Vagina (tissue), 2 donors: ENCODE data around the gene MAK. TPM values are rescaled to one million over a fixed set of nuclear protein-coding genes. Genes with fewer than 3 reads are reported as not detected.

Experiments
- DNase-seq, 2 donors: peaks; one replicate each; pipeline ENCODE4 v3.0.0-alpha.2; 2017; ENCODE audit errors: extremely low spot score in 2 of 2
- H3K27ac ChIP-seq: fragments of 200-600 bp; sonication (generic); one replicate; pipeline ENCODE4 v1.5.1; 2019
- H3K27me3 ChIP-seq: fragments of 200-600 bp; sonication (generic); one replicate; pipeline ENCODE4 v1.5.1; 2019
- H3K36me3 ChIP-seq, 2 donors: fragments of 200-600 bp; sonication (generic); one replicate each; pipeline ENCODE4 v1.5.1; 2017 to 2019
- H3K4me1 ChIP-seq: fragments of 200-600 bp; sonication (generic); one replicate; pipeline ENCODE4 v1.5.1; 2019
- H3K4me3 ChIP-seq, 2 donors: fragments of 200-600 bp; sonication (generic); 1 replicate in 1 of 2; 2 replicates in 1 of 2; pipeline ENCODE4 v1.5.1; 2016 to 2019
- H3K9me3 ChIP-seq: fragments of 200-600 bp; sonication (generic); one replicate; pipeline ENCODE4 v1.5.1; 2019
- POLR2A ChIP-seq, 2 donors: fragments of 450-650 bp; IDR thresholded peaks; one replicate each; pipeline ENCODE4 v1.6.1; 2017; ENCODE audit warnings: antibody characterized with exemption in 2 of 2, mild to moderate bottlenecking in 2 of 2, moderate library complexity in 2 of 2
- POLR2AphosphoS5 ChIP-seq, 2 donors: sonication (generic); formaldehyde crosslinking; IDR thresholded peaks; one replicate each; pipeline ENCODE4 v1.9.0; 2017; ENCODE audit warnings: antibody characterized with exemption in 2 of 2, mild to moderate bottlenecking in 2 of 2, low read depth in 1 of 2; ENCODE audit not compliant: insufficient read depth in 1 of 2
- intact Hi-C: fragments of 100-400 bp; cut with DNase I; formaldehyde crosslinking; loops from one replicate; pipeline ENCODE4 v1.15.1; 2023
- total RNA-seq: library from RNA; depleted of rRNA; stranded (reverse); fragments of >200 nt; gene quantifications from one replicate; pipeline ENCODE4 v1.2.3, GENCODE V29; 2016
- TF ChIP-seq, protein P1 (sequence below), 3 experiments: fragments of 450-650 bp in 2 of 3; fragments of 200-600 bp in 1 of 3; sonication (generic) in 1 of 3; IDR thresholded peaks; one replicate each; pipeline ENCODE4 v1.5.1; 2017 to 2019; ENCODE audit warnings: antibody characterized with exemption in 3 of 3, mild to moderate bottlenecking in 2 of 3, moderate library complexity in 2 of 3

MAK gene
- total RNA-seq, 1 donor from 2014 or later, result 0.25 TPM

DNA sequence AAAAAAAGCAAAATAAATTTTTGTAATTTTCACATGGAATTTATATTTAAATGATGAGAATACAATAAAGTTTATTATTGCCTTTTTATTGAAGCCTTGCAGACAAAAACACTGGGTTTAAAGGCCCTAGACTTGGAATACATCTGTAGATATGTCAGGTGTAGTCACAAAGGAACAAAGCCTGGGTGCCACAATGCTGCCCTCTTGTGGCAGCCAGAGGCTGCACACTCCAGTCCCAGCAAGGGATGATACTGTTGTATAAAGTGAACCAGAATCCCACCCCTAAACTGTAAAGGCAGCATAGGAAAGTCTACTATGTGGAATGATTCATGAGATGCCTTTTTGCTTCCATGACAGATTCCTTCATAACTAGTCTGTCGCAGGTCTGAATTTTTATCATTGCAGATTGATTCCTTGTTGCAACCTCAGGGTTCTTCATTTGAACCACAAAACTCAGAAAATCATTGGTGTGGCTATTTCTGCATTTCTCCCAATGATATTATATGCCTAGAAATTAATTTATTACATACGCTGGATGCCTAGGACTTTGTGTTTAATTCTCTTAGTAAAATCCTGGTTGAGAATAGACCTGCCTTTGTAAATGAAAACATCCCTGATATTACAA lies 37.0 kb downstream of the MAK start:
- TF ChIP-seq POLR2AphosphoS5 (IDR thresholded peaks at IDR 0.05; ENCODE audit: insufficient read depth in 1 of 2, low read depth in 1 of 2), result no peak
- TF ChIP-seq, protein P1, sequence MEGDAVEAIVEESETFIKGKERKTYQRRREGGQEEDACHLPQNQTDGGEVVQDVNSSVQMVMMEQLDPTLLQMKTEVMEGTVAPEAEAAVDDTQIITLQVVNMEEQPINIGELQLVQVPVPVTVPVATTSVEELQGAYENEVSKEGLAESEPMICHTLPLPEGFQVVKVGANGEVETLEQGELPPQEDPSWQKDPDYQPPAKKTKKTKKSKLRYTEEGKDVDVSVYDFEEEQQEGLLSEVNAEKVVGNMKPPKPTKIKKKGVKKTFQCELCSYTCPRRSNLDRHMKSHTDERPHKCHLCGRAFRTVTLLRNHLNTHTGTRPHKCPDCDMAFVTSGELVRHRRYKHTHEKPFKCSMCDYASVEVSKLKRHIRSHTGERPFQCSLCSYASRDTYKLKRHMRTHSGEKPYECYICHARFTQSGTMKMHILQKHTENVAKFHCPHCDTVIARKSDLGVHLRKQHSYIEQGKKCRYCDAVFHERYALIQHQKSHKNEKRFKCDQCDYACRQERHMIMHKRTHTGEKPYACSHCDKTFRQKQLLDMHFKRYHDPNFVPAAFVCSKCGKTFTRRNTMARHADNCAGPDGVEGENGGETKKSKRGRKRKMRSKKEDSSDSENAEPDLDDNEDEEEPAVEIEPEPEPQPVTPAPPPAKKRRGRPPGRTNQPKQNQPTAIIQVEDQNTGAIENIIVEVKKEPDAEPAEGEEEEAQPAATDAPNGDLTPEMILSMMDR (IDR thresholded peaks at IDR 0.05), result peak; percentile 76 to 83 (median 82)
- intact Hi-C loops, result no loop called here
- Histone ChIP-seq H3K27me3 (no peaks in the 10 kb centered on the region), H3K4me1 (no peaks in the 10 kb centered on the region), H3K27ac (no peak overlapping the region), H3K36me3 (no peaks in the 10 kb centered on the region), H3K4me3 (no peak overlapping the region), H3K9me3 (no peaks in the 10 kb centered on the region)
- no peak for DNase-seq

DNA sequence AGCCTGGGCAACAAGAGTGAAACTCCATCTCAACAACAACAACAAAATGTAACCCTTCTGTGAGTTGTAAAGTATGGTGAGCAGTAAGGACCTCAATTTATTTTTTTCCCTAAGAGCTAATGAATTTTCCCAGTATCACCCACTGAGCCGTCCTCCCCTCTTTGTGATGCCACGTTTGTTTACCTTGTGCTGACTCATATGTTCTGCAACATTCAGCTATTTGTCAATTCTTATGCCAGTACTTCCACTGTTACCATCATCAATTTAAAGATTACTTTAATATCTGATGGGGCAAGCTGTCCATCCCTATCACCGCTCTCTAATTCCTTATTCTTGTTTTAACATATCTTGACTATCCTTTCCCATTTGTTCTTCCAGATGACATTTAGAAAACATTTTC lies 37.5 kb downstream of the MAK start:
- no peaks in the 10 kb centered on the region for H3K4me1 ChIP-seq
- no peak for DNase-seq
- no peaks in the 10 kb centered on the region for H3K36me3 ChIP-seq
- H3K9me3 ChIP-seq, result no peaks in the 10 kb centered on the region
- TF ChIP-seq POLR2AphosphoS5 (IDR thresholded peaks at IDR 0.05; ENCODE audit: insufficient read depth in 1 of 2, low read depth in 1 of 2), result no peak
- no peak for TF ChIP-seq POLR2A (IDR thresholded peaks at IDR 0.05)
- TF ChIP-seq, protein P1 (IDR thresholded peaks at IDR 0.05), result no peak
- intact Hi-C loops, result no loop called here
- H3K4me3 ChIP-seq, result no peak overlapping the region
- H3K27me3 ChIP-seq, result no peaks in the 10 kb centered on the region
- no peak overlapping the region for H3K27ac ChIP-seq

DNA sequence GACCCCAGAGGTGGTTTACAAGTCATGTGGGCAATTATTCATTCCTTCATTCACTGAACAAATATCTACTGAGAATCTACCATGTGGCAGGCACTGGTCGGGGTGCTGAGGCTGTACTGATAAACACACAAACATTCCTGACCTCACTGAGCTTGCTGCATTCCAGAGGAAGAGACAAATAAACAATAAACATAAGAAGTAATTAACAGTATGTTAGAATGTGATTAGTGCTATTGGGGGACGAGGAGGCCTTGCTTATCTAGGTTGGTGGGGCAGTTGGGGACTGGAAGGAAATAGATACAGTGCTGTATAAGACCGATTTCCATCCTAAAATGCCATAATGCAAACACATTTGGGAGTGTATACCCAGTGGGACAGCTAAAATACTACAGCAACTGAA lies 44.1 kb downstream of the MAK start:
- no peak for DNase-seq
- Histone ChIP-seq H3K9me3 (no peaks in the 10 kb centered on the region), H3K36me3 (no peaks in the 10 kb centered on the region), H3K4me3 (no peak overlapping the region), H3K27ac (no peak overlapping the region), H3K4me1 (no peaks in the 10 kb centered on the region), H3K27me3 (no peaks in the 10 kb centered on the region)
- intact Hi-C loops, result no loop called here
- TF ChIP-seq POLR2AphosphoS5 (IDR thresholded peaks at IDR 0.05; ENCODE audit: insufficient read depth in 1 of 2, low read depth in 1 of 2) (no peak), POLR2A (IDR thresholded peaks at IDR 0.05) (no peak)
- TF ChIP-seq, protein P1 (IDR thresholded peaks at IDR 0.05), result no peak

DNA sequence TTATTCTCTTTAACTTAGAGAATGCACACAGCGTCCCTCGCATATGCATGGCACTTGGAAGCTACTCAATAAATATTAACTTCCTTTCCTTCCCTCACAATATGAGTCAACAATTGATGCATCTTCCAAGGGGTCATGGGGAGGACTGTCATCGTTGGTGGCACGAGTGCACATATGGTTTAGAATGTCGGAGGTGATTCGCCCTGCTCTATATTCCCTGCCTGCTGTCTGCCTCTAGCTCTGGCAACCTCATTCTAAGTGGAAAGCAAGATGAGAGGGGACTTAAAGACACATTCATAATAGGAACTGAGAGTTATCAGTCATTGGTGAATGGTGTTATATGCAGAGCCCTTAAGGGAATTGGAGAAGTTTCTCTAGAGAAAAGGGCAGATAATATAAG lies 44.6 kb downstream of the MAK start:
- Histone ChIP-seq H3K4me1 (no peaks in the 10 kb centered on the region), H3K27ac (no peak overlapping the region), H3K4me3 (no peak overlapping the region), H3K9me3 (no peaks in the 10 kb centered on the region), H3K27me3 (no peaks in the 10 kb centered on the region), H3K36me3 (no peaks in the 10 kb centered on the region)
- DNase-seq, result no peak
- intact Hi-C loops, result no loop called here
- TF ChIP-seq, protein P1 (IDR thresholded peaks at IDR 0.05), result no peak
- TF ChIP-seq POLR2AphosphoS5 (IDR thresholded peaks at IDR 0.05; ENCODE audit: insufficient read depth in 1 of 2, low read depth in 1 of 2) (no peak), POLR2A (IDR thresholded peaks at IDR 0.05) (no peak)

DNA sequence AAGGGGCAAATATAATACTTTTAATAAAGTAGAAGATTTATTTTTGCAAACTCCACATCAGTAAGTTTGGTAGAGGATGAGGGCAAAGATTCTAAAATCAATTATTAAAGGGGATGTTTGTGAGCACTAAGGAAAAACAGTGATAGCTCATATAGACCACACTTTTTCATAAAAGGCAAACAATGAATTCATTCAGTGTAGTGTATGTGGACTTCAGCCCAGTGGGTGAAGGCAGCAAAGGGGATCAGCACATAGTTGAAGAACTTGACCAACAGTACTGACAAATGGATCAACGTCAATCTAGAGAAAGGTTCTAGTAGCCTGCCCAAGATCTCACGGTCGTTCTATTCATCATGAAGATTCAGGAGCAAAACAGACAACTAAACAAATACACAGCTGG lies 45.3 kb downstream of the MAK start:
- Histone ChIP-seq H3K4me3 (no peak overlapping the region), H3K36me3 (no peaks in the 10 kb centered on the region), H3K27me3 (no peaks in the 10 kb centered on the region), H3K9me3 (no peaks in the 10 kb centered on the region), H3K4me1 (no peaks in the 10 kb centered on the region), H3K27ac (no peak overlapping the region)
- intact Hi-C loops, result no loop called here
- DNase-seq, result no peak
- TF ChIP-seq POLR2A (IDR thresholded peaks at IDR 0.05) (no peak), POLR2AphosphoS5 (IDR thresholded peaks at IDR 0.05; ENCODE audit: insufficient read depth in 1 of 2, low read depth in 1 of 2) (no peak)
- TF ChIP-seq, protein P1 (IDR thresholded peaks at IDR 0.05), result no peak
